ENCODE results near the gene LHFPL4.

GRCh38 chr3:9476935-9477334 lies 76.7 kb downstream of the LHFPL4 start:
- TF ChIP-seq FOS (IDR thresholded peaks at IDR 0.05; ENCODE audit: low read depth, low read length) (no peak), ELK1 (IDR thresholded peaks at IDR 0.05; ENCODE audit: borderline replicate concordance, low read depth, low read length) (no peak), RAD21 (IDR thresholded peaks at IDR 0.05; ENCODE audit: low read length) (no peak), CEBPB (IDR thresholded peaks at IDR 0.05; ENCODE audit: low read depth, low read length) (no peak), MXI1 (IDR thresholded peaks at IDR 0.05; ENCODE audit: borderline replicate concordance, low read depth, low read length) (no peak), POLR2A (IDR thresholded peaks at IDR 0.05; ENCODE audit: low read depth, low read length) (no peak), NFE2L2 (IDR thresholded peaks at IDR 0.05; ENCODE audit: low read depth, low read length) (no peak), CHD1 (IDR thresholded peaks at IDR 0.05; ENCODE audit: low read depth, low read length) (no peak), MAZ (IDR thresholded peaks at IDR 0.05; ENCODE audit: borderline replicate concordance, low read depth, low read length) (no peak), RCOR1 (IDR thresholded peaks at IDR 0.05; ENCODE audit: insufficient replicate concordance, low read length) (no peak), RFX5 (IDR thresholded peaks at IDR 0.05; ENCODE audit: low read depth, low read length) (no peak)
- TF ChIP-seq, protein P1, sequence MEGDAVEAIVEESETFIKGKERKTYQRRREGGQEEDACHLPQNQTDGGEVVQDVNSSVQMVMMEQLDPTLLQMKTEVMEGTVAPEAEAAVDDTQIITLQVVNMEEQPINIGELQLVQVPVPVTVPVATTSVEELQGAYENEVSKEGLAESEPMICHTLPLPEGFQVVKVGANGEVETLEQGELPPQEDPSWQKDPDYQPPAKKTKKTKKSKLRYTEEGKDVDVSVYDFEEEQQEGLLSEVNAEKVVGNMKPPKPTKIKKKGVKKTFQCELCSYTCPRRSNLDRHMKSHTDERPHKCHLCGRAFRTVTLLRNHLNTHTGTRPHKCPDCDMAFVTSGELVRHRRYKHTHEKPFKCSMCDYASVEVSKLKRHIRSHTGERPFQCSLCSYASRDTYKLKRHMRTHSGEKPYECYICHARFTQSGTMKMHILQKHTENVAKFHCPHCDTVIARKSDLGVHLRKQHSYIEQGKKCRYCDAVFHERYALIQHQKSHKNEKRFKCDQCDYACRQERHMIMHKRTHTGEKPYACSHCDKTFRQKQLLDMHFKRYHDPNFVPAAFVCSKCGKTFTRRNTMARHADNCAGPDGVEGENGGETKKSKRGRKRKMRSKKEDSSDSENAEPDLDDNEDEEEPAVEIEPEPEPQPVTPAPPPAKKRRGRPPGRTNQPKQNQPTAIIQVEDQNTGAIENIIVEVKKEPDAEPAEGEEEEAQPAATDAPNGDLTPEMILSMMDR (conservative IDR thresholded peaks at IDR 0.05; ENCODE audit: low read depth, low read length) = no peak
- TF ChIP-seq, protein P2, sequence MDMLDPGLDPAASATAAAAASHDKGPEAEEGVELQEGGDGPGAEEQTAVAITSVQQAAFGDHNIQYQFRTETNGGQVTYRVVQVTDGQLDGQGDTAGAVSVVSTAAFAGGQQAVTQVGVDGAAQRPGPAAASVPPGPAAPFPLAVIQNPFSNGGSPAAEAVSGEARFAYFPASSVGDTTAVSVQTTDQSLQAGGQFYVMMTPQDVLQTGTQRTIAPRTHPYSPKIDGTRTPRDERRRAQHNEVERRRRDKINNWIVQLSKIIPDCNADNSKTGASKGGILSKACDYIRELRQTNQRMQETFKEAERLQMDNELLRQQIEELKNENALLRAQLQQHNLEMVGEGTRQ (IDR thresholded peaks at IDR 0.05; ENCODE audit: low read depth, low read length) = no peak
